ENCODE results near the gene C1orf21.

Gene C1orf21

GRCh38 chr1:184647471-184647870 is 260.6 kb downstream of the C1orf21 start:
- H3K4me3 ChIP-seq (ENCODE audit: low read length) = no peak overlapping the region
- TF ChIP-seq ZNF274 (IDR thresholded peaks at IDR 0.05; ENCODE audit: low read depth, low read length) = no peak

- no peak for TF ChIP-seq ZNF274 (IDR thresholded peaks at IDR 0.05; ENCODE audit: low read depth, low read length)
- no peak overlapping the region for H3K4me3 ChIP-seq (ENCODE audit: low read length)
Measured at GRCh38 chr1:184648160-184648855, 261.5 kb downstream of the C1orf21 start.

- H3K4me3 ChIP-seq (ENCODE audit: low read length) = no peak overlapping the region; the same call in 1 of the 2 replicates
- TF ChIP-seq ZNF274 (IDR thresholded peaks at IDR 0.05; ENCODE audit: low read depth, low read length) = no peak
Measured at GRCh38 chr1:184648856-184649201, 262.0 kb downstream of the C1orf21 start.

DNA sequence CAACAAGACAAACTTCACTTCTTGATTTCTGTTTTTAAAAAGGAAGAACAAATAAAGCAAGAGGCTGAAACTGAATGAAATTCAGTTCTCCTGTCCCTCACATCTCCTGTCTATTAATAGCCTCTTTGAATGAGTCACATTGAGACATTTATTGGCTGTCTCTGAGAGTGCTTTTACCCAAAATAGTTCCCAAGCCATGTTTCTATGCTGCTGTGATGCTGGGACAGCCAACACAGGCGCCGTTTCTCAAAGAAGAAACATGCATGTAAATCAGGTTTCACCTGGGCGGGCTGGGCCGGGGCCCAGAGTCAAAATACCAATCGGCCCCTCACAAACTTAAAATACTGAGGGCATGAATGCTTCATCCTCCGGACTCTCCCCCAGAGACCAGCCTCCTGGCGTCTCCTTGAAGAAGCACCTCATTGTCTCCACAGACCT is 262.6 kb downstream of the C1orf21 start:
- TF ChIP-seq ZNF274 (IDR thresholded peaks at IDR 0.05; ENCODE audit: low read depth, low read length) = no peak

DNA sequence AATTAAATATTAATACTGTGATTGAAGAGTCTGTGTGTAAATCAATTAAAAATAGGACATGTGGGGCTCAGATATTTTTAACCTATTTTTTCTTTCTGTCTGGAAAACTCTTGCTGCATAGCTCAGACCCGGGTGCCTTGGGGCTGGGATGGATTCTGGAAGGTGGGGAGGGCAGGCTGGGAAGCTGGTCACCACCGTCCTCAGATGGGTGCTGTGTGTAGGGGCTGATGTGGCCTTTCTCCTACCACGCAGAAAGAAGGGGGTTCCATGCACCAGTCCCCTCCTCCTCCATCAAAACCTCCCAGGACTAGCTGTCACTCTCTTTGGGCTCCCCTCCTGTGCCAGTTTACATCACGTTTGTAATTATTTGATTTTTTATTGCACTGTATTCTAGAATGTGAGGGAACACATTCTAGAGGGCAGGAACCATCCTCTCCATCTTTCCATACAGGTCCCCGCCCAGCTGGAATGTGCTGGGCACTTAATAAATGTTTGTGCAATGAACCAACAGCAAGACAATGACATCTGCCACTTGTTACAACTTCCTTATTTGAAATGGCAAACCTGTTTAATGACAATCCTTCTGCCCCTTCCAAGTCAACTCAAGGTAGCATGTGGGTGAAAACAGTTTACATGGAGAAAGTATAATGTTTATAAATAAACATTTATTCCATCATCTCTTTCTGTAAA is 263.5 kb downstream of the C1orf21 start:
- no peak for TF ChIP-seq ZNF274 (IDR thresholded peaks at IDR 0.05; ENCODE audit: low read depth, low read length)
- H3K4me3 ChIP-seq (ENCODE audit: low read length) = no peak overlapping the region

More for the DNA sequence above, 262.6 kb downstream of the C1orf21 start:
- no peak overlapping the region for H3K4me3 ChIP-seq (ENCODE audit: low read length)

DNA sequence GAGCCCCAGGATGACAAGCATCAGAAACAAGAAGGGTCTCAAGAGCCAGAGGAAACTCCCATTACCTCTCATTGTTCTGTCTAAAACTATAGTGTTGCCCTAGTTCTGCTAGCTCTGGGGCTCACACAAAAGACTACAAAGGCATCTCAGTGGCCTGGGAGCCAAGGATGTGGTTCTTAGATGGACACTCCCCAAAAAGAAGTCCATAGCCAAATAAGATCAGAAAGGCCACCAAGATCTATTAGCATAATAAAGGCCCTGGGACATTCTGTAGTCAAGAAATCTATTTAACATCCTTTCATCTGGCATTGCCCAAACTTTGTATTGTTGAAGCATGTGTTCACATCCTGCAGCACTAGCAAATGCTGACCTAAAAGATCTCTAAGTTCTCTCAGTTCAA is 268.4 kb downstream of the C1orf21 start:
- no peak for TF ChIP-seq ZNF274 (IDR thresholded peaks at IDR 0.05; ENCODE audit: low read depth, low read length)
- no peak overlapping the region for H3K4me3 ChIP-seq (ENCODE audit: low read length)

DNA sequence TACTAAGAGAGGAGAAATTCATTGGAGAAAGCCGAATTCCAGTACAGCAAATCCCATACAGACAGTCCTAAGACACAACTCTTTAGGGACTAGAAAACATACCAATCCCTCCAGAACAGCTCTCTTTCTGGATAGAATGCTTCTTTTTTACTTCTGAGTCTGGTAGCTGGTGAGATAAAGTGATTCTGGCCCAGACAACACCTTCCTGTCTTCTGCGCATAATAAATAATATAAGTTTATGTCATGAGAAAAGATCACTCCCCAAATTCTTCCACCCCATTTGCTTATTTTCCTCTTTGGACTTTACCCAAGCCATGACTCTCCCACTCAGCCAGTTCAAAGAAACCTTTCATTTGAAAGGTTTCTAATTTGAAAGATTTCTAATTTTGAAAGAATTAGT is 269.4 kb downstream of the C1orf21 start:
- H3K4me3 ChIP-seq (ENCODE audit: low read length) = no peak overlapping the region
- TF ChIP-seq ZNF274 (IDR thresholded peaks at IDR 0.05; ENCODE audit: low read depth, low read length) = no peak

DNA sequence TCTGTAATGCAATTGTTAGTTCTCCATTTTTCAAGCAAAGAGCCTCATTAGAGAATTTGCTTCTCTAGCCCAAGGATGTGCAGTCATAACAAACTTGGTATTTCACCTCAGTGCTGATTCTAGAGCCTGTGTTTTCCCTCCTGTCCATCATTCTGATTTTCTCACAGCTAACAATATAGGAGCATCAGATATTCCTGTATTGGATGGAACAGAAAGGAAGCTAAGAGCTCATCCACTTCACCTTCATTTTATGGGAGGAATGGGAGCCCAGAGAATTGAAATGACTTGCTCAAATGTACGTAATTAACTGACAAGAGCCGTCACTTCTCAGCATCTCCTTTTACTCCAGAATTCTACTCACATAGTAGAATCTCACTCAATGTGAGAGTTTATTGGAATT is 271.2 kb downstream of the C1orf21 start:
- no peak for TF ChIP-seq ZNF274 (IDR thresholded peaks at IDR 0.05; ENCODE audit: low read depth, low read length)
- no peak overlapping the region for H3K4me3 ChIP-seq (ENCODE audit: low read length)

DNA sequence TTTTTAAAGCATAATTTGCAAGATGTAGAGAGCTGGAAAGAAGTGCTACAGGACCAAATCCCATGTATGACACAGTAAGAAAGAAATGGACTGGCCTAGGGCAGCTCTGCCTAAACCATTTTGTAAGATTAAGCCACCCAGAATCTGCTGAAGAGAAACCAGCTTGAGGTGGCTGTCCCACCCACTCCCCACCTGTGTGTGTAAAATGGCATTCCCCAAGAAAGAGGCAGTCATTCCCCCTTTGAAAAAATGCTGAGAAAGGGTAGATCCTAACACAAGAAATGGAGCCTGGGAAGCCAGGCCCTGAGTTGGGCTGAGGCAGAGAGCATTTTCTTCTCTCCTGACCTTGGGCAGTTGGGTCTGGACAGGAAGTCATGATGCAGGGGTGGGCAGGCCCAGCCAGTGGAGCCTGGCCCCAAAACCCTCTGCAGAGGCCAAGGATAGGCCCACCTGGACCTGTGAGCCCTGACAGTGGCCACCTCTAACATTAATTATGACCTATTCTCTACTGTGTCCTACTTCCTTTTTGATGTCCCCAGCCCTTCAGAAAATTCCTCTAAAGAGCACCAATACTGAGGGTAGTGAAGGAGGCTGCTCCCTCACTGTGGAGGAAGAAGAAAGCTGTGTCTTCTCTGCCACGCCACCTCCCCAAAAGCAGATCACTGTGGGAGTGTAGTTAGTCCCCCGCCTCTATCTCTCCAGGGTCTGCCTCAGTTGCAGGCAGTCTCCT is 273.8 kb downstream of the C1orf21 start:
- no peak for TF ChIP-seq ZNF274 (IDR thresholded peaks at IDR 0.05; ENCODE audit: low read depth, low read length)
- no peak overlapping the region for H3K4me3 ChIP-seq (ENCODE audit: low read length)

GRCh38 chr1:184661801-184662200 is 275.0 kb downstream of the C1orf21 start:
- TF ChIP-seq ZNF274 (IDR thresholded peaks at IDR 0.05; ENCODE audit: low read depth, low read length) = no peak
- H3K4me3 ChIP-seq (ENCODE audit: low read length) = no peak overlapping the region

- TF ChIP-seq ZNF274 (IDR thresholded peaks at IDR 0.05; ENCODE audit: low read depth, low read length) = no peak
- H3K4me3 ChIP-seq (ENCODE audit: low read length) = no peak overlapping the region
Measured at GRCh38 chr1:184664042-184664660, 277.3 kb downstream of the C1orf21 start.

GRCh38 chr1:184664661-184665060 is 277.8 kb downstream of the C1orf21 start:
- no peak for TF ChIP-seq ZNF274 (IDR thresholded peaks at IDR 0.05; ENCODE audit: low read depth, low read length)
- no peak overlapping the region for H3K4me3 ChIP-seq (ENCODE audit: low read length)

DNA sequence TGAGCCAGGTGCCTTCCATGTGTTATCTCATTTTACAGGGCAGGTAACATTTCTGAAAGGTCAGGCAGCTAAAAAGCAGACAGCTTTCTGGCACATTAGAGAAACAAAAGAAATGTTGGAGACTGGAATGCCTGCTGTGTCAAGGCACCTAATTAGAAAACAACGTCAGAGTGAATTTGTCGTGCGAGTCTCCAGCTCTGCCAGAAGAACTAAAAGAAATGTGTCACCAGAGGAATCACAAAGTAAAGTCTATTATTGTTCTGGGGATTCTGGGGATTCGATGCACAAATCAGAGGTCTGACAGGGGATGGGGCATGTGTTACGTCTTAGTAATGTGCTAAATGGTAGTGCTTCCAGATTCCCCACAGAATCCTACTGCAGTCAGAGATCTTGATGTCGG is 278.5 kb downstream of the C1orf21 start:
- TF ChIP-seq ZNF274 (IDR thresholded peaks at IDR 0.05; ENCODE audit: low read depth, low read length) = no peak
- H3K4me3 ChIP-seq (ENCODE audit: low read length) = no peak overlapping the region

DNA sequence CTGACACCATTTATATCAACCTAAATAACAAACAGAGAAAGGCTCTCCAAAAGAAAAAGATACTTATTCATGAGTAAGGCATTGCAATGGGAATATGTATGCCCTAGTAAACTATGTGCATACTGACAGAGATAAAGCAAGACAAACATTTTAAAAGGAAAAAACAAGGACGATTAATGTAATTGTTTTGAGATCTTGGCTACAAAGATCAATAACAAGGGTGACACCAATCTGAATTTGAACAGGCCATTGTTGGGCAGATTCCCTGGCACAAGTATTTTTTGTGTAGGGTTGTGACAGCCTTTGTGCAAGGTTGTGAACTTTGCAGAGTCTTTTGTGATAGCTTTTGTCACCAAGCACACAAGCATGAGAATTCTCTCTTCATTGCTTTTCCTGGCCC is 282.6 kb downstream of the C1orf21 start:
- TF ChIP-seq ZNF274 (IDR thresholded peaks at IDR 0.05; ENCODE audit: low read depth, low read length) = no peak
- no peak overlapping the region for H3K4me3 ChIP-seq (ENCODE audit: low read length)

Measured in GM08714 (cell line).